ENCODE data around the gene CDC123.

Gene CDC123

DNA sequence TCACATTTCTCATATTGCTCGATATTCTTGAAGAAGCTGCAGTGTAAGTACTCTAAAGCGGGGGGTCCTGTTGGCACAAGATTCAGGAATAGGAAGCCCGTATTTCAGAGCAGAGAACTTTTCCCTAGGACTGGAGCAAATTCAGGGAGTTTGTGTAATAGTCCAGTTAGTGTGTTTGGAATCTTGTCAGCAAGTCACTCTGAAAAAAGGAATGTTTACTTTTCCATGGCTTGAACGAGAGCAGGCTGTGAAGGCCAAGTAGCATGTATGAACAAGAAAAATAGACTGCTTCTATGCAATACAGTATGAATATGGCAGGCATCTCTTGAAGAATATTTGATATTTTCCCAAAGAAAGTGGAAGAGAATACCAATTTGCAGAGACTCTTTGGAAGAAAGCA lies 39.8 kb downstream of the CDC123 start:
- no peak overlapping the region for H3K4me3 ChIP-seq (replicated peaks; ENCODE audit: insufficient read depth, low read length)
- TF ChIP-seq POLR2AphosphoS5 (IDR thresholded peaks at IDR 0.05; ENCODE audit: low read depth), result no peak
- TF ChIP-seq, protein P1, sequence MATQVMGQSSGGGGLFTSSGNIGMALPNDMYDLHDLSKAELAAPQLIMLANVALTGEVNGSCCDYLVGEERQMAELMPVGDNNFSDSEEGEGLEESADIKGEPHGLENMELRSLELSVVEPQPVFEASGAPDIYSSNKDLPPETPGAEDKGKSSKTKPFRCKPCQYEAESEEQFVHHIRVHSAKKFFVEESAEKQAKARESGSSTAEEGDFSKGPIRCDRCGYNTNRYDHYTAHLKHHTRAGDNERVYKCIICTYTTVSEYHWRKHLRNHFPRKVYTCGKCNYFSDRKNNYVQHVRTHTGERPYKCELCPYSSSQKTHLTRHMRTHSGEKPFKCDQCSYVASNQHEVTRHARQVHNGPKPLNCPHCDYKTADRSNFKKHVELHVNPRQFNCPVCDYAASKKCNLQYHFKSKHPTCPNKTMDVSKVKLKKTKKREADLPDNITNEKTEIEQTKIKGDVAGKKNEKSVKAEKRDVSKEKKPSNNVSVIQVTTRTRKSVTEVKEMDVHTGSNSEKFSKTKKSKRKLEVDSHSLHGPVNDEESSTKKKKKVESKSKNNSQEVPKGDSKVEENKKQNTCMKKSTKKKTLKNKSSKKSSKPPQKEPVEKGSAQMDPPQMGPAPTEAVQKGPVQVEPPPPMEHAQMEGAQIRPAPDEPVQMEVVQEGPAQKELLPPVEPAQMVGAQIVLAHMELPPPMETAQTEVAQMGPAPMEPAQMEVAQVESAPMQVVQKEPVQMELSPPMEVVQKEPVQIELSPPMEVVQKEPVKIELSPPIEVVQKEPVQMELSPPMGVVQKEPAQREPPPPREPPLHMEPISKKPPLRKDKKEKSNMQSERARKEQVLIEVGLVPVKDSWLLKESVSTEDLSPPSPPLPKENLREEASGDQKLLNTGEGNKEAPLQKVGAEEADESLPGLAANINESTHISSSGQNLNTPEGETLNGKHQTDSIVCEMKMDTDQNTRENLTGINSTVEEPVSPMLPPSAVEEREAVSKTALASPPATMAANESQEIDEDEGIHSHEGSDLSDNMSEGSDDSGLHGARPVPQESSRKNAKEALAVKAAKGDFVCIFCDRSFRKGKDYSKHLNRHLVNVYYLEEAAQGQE (IDR thresholded peaks at IDR 0.05; ENCODE audit: insufficient replicate concordance, low read depth), result no peak
- no peak for TF ChIP-seq SPI1 (IDR thresholded peaks at IDR 0.05; ENCODE audit: borderline replicate concordance, low read depth)
- TF ChIP-seq, protein P2, sequence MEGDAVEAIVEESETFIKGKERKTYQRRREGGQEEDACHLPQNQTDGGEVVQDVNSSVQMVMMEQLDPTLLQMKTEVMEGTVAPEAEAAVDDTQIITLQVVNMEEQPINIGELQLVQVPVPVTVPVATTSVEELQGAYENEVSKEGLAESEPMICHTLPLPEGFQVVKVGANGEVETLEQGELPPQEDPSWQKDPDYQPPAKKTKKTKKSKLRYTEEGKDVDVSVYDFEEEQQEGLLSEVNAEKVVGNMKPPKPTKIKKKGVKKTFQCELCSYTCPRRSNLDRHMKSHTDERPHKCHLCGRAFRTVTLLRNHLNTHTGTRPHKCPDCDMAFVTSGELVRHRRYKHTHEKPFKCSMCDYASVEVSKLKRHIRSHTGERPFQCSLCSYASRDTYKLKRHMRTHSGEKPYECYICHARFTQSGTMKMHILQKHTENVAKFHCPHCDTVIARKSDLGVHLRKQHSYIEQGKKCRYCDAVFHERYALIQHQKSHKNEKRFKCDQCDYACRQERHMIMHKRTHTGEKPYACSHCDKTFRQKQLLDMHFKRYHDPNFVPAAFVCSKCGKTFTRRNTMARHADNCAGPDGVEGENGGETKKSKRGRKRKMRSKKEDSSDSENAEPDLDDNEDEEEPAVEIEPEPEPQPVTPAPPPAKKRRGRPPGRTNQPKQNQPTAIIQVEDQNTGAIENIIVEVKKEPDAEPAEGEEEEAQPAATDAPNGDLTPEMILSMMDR (IDR thresholded peaks at IDR 0.05; ENCODE audit: insufficient read depth, low read length), result no peak
- TF ChIP-seq GABPA (IDR thresholded peaks at IDR 0.05; ENCODE audit: low read depth), result no peak
- no peak for DNase-seq (ENCODE audit: low read depth in 1 of 2, low spot score in 1 of 2)
- no peaks in the 10 kb centered on the region for H3K27me3 ChIP-seq (ENCODE audit: insufficient read depth, poor library complexity, severe bottlenecking)
- H3K27ac ChIP-seq (replicated peaks), result no peak overlapping the region

DNA sequence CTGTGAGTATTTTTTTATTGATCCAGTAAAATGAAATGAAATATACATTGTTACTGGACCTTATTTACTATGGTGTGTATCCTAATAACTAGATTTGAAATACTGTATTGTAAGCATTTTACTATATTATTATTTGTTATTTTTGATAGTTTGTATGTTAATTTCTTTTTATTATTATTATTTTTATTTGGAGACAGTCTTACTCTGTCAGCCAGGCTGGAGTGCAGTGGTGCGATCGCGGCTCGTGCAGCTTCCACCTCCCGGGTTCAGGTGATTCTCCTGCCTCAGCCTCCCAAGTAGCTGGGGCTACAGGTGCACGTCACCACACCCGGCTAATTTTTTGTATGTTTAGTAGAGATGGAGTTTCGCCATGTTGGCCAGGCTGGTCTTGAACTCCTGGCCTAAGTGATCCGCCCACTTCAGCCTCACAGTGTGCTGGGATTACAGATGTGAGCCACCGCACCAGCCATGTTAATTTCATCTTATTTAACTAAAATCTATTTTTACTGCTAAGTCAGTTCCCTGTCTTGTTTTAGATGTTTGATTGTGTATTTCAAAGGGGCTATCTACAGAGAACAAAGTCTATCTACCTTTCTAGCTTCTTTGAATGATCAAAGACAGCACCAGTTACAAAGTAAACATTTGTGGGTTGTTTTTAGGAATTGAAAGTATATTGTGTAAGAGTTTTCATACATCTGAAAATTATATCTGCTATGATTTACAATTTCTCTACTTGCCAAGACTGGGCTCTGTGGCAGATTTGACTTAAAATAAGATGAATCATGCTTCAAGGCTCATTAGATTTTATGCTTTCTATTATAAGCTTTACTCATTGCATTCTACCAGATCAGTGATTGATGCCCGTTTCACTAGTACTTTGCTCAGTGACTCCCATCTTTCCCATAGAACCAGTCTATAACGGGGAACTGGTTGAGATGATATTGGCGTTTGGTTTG lies 41.6 kb downstream of the CDC123 start:
- Histone ChIP-seq H3K4me3 (replicated peaks; ENCODE audit: insufficient read depth, low read length) (no peak overlapping the region), H3K27me3 (ENCODE audit: insufficient read depth, poor library complexity, severe bottlenecking) (no peaks in the 10 kb centered on the region), H3K27ac (replicated peaks) (no peak overlapping the region)
- TF ChIP-seq, protein P2 (IDR thresholded peaks at IDR 0.05; ENCODE audit: insufficient read depth, low read length), result no peak
- TF ChIP-seq, protein P1 (IDR thresholded peaks at IDR 0.05; ENCODE audit: insufficient replicate concordance, low read depth), result no peak
- no peak for TF ChIP-seq GABPA (IDR thresholded peaks at IDR 0.05; ENCODE audit: low read depth)
- no peak for TF ChIP-seq POLR2AphosphoS5 (IDR thresholded peaks at IDR 0.05; ENCODE audit: low read depth)
- TF ChIP-seq SPI1 (IDR thresholded peaks at IDR 0.05; ENCODE audit: borderline replicate concordance, low read depth), result no peak
- no peak for DNase-seq (ENCODE audit: low read depth in 1 of 2, low spot score in 1 of 2)

DNA sequence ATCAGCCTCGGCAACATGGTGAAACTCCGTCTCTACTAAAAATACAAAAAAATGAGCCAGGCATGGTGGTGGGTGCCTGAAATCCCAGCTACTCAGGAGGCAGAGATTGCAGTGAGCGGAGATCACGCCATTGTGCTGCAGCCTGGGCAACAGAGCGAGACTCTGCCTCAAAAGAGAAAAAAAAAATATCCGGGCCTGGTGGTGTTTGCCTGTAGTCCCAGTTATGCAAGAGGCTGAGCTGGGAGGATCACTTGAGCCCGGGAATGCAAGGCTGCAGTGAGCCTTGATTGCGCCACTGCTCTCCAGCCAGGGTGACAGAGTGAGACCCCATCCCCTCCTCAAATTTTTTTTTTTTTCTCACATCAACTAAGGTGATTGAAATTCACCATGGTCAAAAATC lies 42.8 kb downstream of the CDC123 start:
- DNase-seq (ENCODE audit: low read depth in 1 of 2, low spot score in 1 of 2), result no peak
- H3K4me3 ChIP-seq (replicated peaks; ENCODE audit: insufficient read depth, low read length), result no peak overlapping the region
- TF ChIP-seq GABPA (IDR thresholded peaks at IDR 0.05; ENCODE audit: low read depth) (no peak), POLR2AphosphoS5 (IDR thresholded peaks at IDR 0.05; ENCODE audit: low read depth) (no peak), SPI1 (IDR thresholded peaks at IDR 0.05; ENCODE audit: borderline replicate concordance, low read depth) (no peak)
- TF ChIP-seq, protein P1 (IDR thresholded peaks at IDR 0.05; ENCODE audit: insufficient replicate concordance, low read depth), result no peak
- TF ChIP-seq, protein P2 (IDR thresholded peaks at IDR 0.05; ENCODE audit: insufficient read depth, low read length), result no peak
- no peaks in the 10 kb centered on the region for H3K27me3 ChIP-seq (ENCODE audit: insufficient read depth, poor library complexity, severe bottlenecking)
- no peak overlapping the region for H3K27ac ChIP-seq (replicated peaks)
